B cell (primary cell): ENCODE results near the gene ADPRS.

Source experiments
- EZH2 ChIP-seq: IDR thresholded peaks from 2 replicates; pipeline ENCODE4 v1.6.1; 2012; ENCODE audit warnings: borderline replicate concordance, low read depth, mild to moderate bottlenecking, moderate library complexity, low read length; ENCODE audit not compliant: insufficient read depth, poor library complexity, severe bottlenecking
- TF ChIP-seq, protein P1 (sequence below): fragments of 200-600 bp; IDR thresholded peaks from one replicate; pipeline ENCODE4 v1.8.0; 2022; ENCODE audit warnings: antibody characterized with exemption, mild to moderate bottlenecking

DNA sequence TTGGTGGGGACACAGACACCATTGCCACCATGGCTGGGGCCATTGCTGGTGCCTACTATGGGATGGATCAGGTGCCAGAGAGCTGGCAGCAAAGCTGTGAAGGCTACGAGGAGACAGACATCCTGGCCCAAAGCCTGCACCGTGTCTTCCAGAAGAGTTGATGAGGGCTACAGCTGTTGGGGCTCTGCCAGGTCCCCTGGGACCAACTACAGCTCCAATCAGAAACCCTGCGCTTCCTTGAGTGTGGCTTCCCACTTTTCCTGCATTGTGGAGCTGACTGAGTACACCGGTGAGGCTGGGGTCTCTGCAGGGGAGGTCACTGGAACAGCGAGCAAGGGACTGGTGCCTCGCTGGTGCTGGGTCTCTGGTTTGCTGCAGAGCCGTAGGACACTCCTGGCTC, 4.5 kb downstream of the ADPRS start:
- TF ChIP-seq, protein P1, sequence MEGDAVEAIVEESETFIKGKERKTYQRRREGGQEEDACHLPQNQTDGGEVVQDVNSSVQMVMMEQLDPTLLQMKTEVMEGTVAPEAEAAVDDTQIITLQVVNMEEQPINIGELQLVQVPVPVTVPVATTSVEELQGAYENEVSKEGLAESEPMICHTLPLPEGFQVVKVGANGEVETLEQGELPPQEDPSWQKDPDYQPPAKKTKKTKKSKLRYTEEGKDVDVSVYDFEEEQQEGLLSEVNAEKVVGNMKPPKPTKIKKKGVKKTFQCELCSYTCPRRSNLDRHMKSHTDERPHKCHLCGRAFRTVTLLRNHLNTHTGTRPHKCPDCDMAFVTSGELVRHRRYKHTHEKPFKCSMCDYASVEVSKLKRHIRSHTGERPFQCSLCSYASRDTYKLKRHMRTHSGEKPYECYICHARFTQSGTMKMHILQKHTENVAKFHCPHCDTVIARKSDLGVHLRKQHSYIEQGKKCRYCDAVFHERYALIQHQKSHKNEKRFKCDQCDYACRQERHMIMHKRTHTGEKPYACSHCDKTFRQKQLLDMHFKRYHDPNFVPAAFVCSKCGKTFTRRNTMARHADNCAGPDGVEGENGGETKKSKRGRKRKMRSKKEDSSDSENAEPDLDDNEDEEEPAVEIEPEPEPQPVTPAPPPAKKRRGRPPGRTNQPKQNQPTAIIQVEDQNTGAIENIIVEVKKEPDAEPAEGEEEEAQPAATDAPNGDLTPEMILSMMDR = no peak
- no peak for TF ChIP-seq EZH2
